ENCODE results near the gene SENP3. TPM values are rescaled to one million over a fixed set of nuclear protein-coding genes. Genes with fewer than 3 reads are reported as not detected.
A peak's percentile ranks its signal among the peaks of the same experiment; 100 is the strongest.

SENP3 gene
- total RNA-seq, 1 experiment from 2014 or later: 63.7 TPM

DNA sequence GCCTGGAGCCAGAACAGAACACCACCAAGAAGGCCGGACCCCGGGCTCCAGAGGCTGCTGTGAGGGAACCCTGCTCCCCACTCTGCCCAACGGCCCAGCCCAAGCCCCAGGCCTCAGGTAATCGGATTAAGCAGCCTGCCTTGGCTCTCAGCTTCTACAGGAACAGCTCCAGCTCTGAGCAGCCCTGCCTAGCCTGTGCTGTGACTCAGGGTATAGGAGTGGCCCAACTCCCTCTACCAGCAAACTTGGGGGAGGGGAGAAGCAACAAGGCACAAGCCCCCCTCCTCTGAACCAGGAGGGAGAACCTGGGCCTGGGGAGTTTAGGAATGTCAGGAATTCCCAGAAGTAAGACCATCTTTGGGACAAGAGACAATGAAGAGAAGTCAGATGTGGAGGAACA lies 29.0 kb downstream of the SENP3 start:
- H3K4me1 ChIP-seq (ENCODE audit: control insufficient read depth, insufficient read depth, low read length): peaks cover 13% of the 10 kb centered on the region
- ChIA-PET POLR2A (interaction anchor here (0.6 kb wide), 1 partner anchor 747 kb away, joined by 4 read pairs; no protein-coding TSS in a partner anchor), CTCF (no interaction called here)
- intact Hi-C loops (cut with micrococcal nuclease; ENCODE audit: unreplicated experiment) (no loop called here), in situ Hi-C loops (cut with HindIII; ENCODE audit: low pct_unique_long_range_greater_than_20kb, low sequenced_read_pairs) (no loop called here)
- no peaks in the 10 kb centered on the region for H3K27me3 ChIP-seq (ENCODE audit: control insufficient read depth, insufficient read depth, low read length)
- H3K36me3 ChIP-seq (ENCODE audit: control insufficient read depth, insufficient read depth, low read length): peaks cover 12% of the 10 kb centered on the region
- no TSS peak for BruUV-seq (replicated peaks)
- DNase-seq (ENCODE audit: low read depth, low spot score) (no peak), ATAC-seq (peak; percentile 54)
- TF ChIP-seq SIN3A (IDR thresholded peaks at IDR 0.05; ENCODE audit: borderline replicate concordance, insufficient read depth, low read depth, low read length): no peak
- TF ChIP-seq POLR2AphosphoS5 (IDR thresholded peaks at IDR 0.05; ENCODE audit: low read depth, low read length): 0 out of 2 replicates have a peak, but pooled peaks have one; percentile 16
- TF ChIP-seq, protein P1, sequence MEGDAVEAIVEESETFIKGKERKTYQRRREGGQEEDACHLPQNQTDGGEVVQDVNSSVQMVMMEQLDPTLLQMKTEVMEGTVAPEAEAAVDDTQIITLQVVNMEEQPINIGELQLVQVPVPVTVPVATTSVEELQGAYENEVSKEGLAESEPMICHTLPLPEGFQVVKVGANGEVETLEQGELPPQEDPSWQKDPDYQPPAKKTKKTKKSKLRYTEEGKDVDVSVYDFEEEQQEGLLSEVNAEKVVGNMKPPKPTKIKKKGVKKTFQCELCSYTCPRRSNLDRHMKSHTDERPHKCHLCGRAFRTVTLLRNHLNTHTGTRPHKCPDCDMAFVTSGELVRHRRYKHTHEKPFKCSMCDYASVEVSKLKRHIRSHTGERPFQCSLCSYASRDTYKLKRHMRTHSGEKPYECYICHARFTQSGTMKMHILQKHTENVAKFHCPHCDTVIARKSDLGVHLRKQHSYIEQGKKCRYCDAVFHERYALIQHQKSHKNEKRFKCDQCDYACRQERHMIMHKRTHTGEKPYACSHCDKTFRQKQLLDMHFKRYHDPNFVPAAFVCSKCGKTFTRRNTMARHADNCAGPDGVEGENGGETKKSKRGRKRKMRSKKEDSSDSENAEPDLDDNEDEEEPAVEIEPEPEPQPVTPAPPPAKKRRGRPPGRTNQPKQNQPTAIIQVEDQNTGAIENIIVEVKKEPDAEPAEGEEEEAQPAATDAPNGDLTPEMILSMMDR (IDR thresholded peaks at IDR 0.05): no peak
- TF ChIP-seq REST (IDR thresholded peaks at IDR 0.05; ENCODE audit: insufficient read depth in 1 of 2, low read depth in 2 of 2, low read length in 1 of 2): no peak
- peak overlapping the region; percentile 26; the same call in 1 of the 2 replicates for H3K27ac ChIP-seq (ENCODE audit: low read length)
- H3K4me3 ChIP-seq (ENCODE audit: low read depth in 2 of 2, low read length in 2 of 2): no peak overlapping the region
- H3K9me3 ChIP-seq (ENCODE audit: control insufficient read depth, insufficient read depth, low read depth, low read length): no peaks in the 10 kb centered on the region

GRCh38 chr17:7591596-7591995 lies 29.9 kb downstream of the SENP3 start:
- peaks cover 13% of the 10 kb centered on the region for H3K4me1 ChIP-seq (ENCODE audit: control insufficient read depth, insufficient read depth, low read length)
- intact Hi-C loops (cut with micrococcal nuclease; ENCODE audit: unreplicated experiment) (no loop called here), in situ Hi-C loops (cut with HindIII; ENCODE audit: low pct_unique_long_range_greater_than_20kb, low sequenced_read_pairs) (no loop called here)
- H3K9me3 ChIP-seq (ENCODE audit: control insufficient read depth, insufficient read depth, low read depth, low read length): no peaks in the 10 kb centered on the region
- no peaks in the 10 kb centered on the region for H3K27me3 ChIP-seq (ENCODE audit: control insufficient read depth, insufficient read depth, low read length)
- no peak overlapping the region for H3K27ac ChIP-seq (ENCODE audit: low read length)
- POLR2A ChIA-PET: no interaction called here
- DNase-seq (ENCODE audit: low read depth, low spot score) (no peak), ATAC-seq (no peak)
- peaks cover 12% of the 10 kb centered on the region for H3K36me3 ChIP-seq (ENCODE audit: control insufficient read depth, insufficient read depth, low read length)
- CTCF ChIA-PET: no interaction called here
- TF ChIP-seq POLR2AphosphoS5 (IDR thresholded peaks at IDR 0.05; ENCODE audit: low read depth, low read length) (no peak), SIN3A (IDR thresholded peaks at IDR 0.05; ENCODE audit: borderline replicate concordance, insufficient read depth, low read depth, low read length) (no peak), TCF7L2 (IDR thresholded peaks at IDR 0.05; ENCODE audit: low read depth, low read length) (no peak)
- no peak overlapping the region for H3K4me3 ChIP-seq (ENCODE audit: low read depth in 2 of 2, low read length in 2 of 2)
- BruUV-seq (replicated peaks): no TSS peak

DNA sequence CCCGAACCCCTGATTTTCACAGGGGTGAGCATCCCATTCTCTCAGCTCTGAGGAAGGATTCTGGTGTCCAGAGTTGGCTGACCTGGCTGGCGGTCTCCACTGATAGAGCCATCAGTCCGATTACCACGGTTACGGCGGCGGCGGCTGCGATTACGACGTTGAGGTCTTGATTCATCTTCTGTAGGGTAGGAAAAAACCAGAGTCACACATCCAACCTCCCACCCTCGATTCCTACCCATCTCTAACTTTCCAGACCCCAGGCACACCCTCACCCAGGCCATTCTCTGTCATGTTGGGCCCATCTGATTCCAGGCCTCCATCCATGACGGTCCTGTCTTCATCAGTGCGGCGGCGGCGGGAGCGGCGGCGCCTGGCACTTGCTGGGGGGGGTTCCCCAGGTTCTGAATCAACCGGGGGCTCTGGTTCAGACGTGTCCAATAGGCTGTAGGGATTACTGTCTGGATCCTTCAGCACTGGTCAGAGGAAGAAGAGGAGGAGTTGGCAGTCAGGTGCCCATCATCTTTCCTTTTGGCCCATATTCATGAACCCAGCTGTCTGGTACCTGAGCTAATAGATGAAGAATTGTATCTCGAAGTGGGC lies 30.8 kb downstream of the SENP3 start:
- H3K36me3 ChIP-seq (ENCODE audit: control insufficient read depth, insufficient read depth, low read length): peaks cover 15% of the 10 kb centered on the region
- no peaks in the 10 kb centered on the region for H3K27me3 ChIP-seq (ENCODE audit: control insufficient read depth, insufficient read depth, low read length)
- TF ChIP-seq POLR2AphosphoS5 (IDR thresholded peaks at IDR 0.05; ENCODE audit: low read depth, low read length) (no peak), REST (IDR thresholded peaks at IDR 0.05; ENCODE audit: insufficient read depth in 1 of 2, low read depth in 2 of 2, low read length in 1 of 2) (no peak), TCF7L2 (IDR thresholded peaks at IDR 0.05; ENCODE audit: low read depth, low read length) (no peak), SIN3A (IDR thresholded peaks at IDR 0.05; ENCODE audit: borderline replicate concordance, insufficient read depth, low read depth, low read length) (no peak)
- TF ChIP-seq, protein P1 (IDR thresholded peaks at IDR 0.05): no peak
- H3K4me3 ChIP-seq (ENCODE audit: low read depth in 2 of 2, low read length in 2 of 2): no peak overlapping the region
- no TSS peak for BruUV-seq (replicated peaks)
- ChIA-PET CTCF (no interaction called here), POLR2A (no interaction called here)
- in situ Hi-C loops (cut with HindIII; ENCODE audit: low pct_unique_long_range_greater_than_20kb, low sequenced_read_pairs): no loop called here
- no peaks in the 10 kb centered on the region for H3K9me3 ChIP-seq (ENCODE audit: control insufficient read depth, insufficient read depth, low read depth, low read length)
- no peak overlapping the region for H3K27ac ChIP-seq (ENCODE audit: low read length)
- DNase-seq (ENCODE audit: low read depth, low spot score): no peak
- no peak for ATAC-seq
- intact Hi-C loops (cut with micrococcal nuclease; ENCODE audit: unreplicated experiment): no loop called here
- peaks cover 13% of the 10 kb centered on the region for H3K4me1 ChIP-seq (ENCODE audit: control insufficient read depth, insufficient read depth, low read length)

Data from Panc1 (cell line).